IMR-90 (cell line): Measurements from ENCODE around the gene CARS2. TPM values are rescaled to one million over a fixed set of nuclear protein-coding genes. Genes with fewer than 3 reads are reported as not detected.

Experiments
- RAD21 ChIP-seq: IDR thresholded peaks from 2 replicates; pipeline ENCODE4 v1.6.1; 2012; ENCODE audit warnings: low read length, improper control_type of control experiment
- RFX5 ChIP-seq: IDR thresholded peaks from 2 replicates; pipeline ENCODE4 v1.8.0; 2012; ENCODE audit warnings: low read depth, mild to moderate bottlenecking, low read length, moderate library complexity
- USF2 ChIP-seq: fragments of 150-350 bp; IDR thresholded peaks from 2 replicates; pipeline ENCODE4 v1.6.1; 2017; ENCODE audit warnings: mild to moderate bottlenecking, antibody characterized with exemption, low read length, low read depth
- polyA plus RNA-seq, 3 experiments: library from polyadenylated mRNA; depleted of rRNA; stranded (reverse); fragments of >200 nt; gene quantifications; 2 replicates each; pipeline ENCODE4 v1.2.3, GENCODE V29; 2012; ENCODE audit warnings: low replicate concordance in 1 of 3
- total RNA-seq: library from RNA; depleted of rRNA; stranded (reverse); fragments of >200 nt; gene quantifications from 2 replicates; pipeline ENCODE4 v1.2.3, GENCODE V29; 2012

CARS2 gene
- total and polyA plus RNA-seq, 2 of the 4 experiments (the other 2 are of a cell fraction), result 76.2 to 76.4 TPM

- TF ChIP-seq USF2 (no peak), RFX5 (no peak), RAD21 (no peak)
Observed at GRCh38 chr13:110617321-110618072, 88.4 kb downstream of the CARS2 start (continued).
